Chondrocyte (in vitro differentiated cells): ENCODE data around the gene C1orf198. TPM values are rescaled to one million over a fixed set of nuclear protein-coding genes. Genes with fewer than 3 reads are reported as not detected.

Source experiments
- DNase-seq: peaks from one replicate; pipeline ENCODE4 v3.0.0; 2021; ENCODE audit warnings: mixed read lengths, low spot score
- H3K27ac Mint-ChIP-seq: one replicate; pipeline ENCODE4 v1.8.0; 2021; ENCODE audit warnings: mild to moderate bottlenecking, moderate library complexity, mixed read lengths; ENCODE audit not compliant: unreplicated experiment
- H3K27me3 Mint-ChIP-seq: 2 replicates; pipeline ENCODE4 v1.8.0; 2021; ENCODE audit warnings: low read depth, mixed read lengths
- H3K36me3 Mint-ChIP-seq: 2 replicates; pipeline ENCODE4 v1.8.0; 2021; ENCODE audit warnings: low read depth, mixed read lengths
- H3K4me1 Mint-ChIP-seq: 2 replicates; pipeline ENCODE4 v1.8.0; 2021; ENCODE audit warnings: low read depth, mild to moderate bottlenecking, mixed read lengths
- H3K4me3 Mint-ChIP-seq: one replicate; pipeline ENCODE4 v1.8.0; 2021; ENCODE audit warnings: mild to moderate bottlenecking, moderate library complexity, mixed read lengths; ENCODE audit not compliant: unreplicated experiment
- H3K9me3 Mint-ChIP-seq: 2 replicates; pipeline ENCODE4 v1.8.0; 2021; ENCODE audit warnings: low read depth, mixed read lengths
- CTCF ChIP-seq: fragments of 200-600 bp; sonication (generic); IDR thresholded peaks from 2 replicates; pipeline ENCODE4 v1.5.0; 2021; ENCODE audit warnings: antibody characterized with exemption, mild to moderate bottlenecking, moderate library complexity
- total RNA-seq: library from RNA; stranded (reverse); gene quantifications from 3 replicates; pipeline ENCODE4 v1.2.1, GENCODE V29; 2021

The C1orf198 gene
- total RNA-seq, 1 donor from 2014 or later: 505 TPM

GRCh38 chr1:230814949-230815692 is 53.2 kb downstream of the C1orf198 start:
- no peak for TF ChIP-seq CTCF
- Mint-ChIP-seq H3K9me3 (peaks cover 27% of the 10 kb centered on the region), H3K4me1 (peaks cover 12% of the 10 kb centered on the region), H3K27ac (no peak overlapping the region), H3K36me3 (peaks cover 10% of the 10 kb centered on the region), H3K27me3 (no peaks in the 10 kb centered on the region), H3K4me3 (no peak overlapping the region)
- no peak for DNase-seq

- TF ChIP-seq CTCF: no peak
- no peaks in the 10 kb centered on the region for H3K4me1 Mint-ChIP-seq
- no peak overlapping the region for H3K4me3 Mint-ChIP-seq
- peaks cover 11% of the 10 kb centered on the region for H3K36me3 Mint-ChIP-seq
- H3K9me3 Mint-ChIP-seq: peaks cover 27% of the 10 kb centered on the region
- DNase-seq: no peak
- no peaks in the 10 kb centered on the region for H3K27me3 Mint-ChIP-seq
- H3K27ac Mint-ChIP-seq: no peak overlapping the region
These were observed 55.8 kb downstream of the C1orf198 start for GRCh38 chr1:230812568-230812967.

GRCh38 chr1:230809256-230809990 is 58.9 kb downstream of the C1orf198 start:
- TF ChIP-seq CTCF: no peak
- no peak for DNase-seq
- Mint-ChIP-seq H3K27ac (no peak overlapping the region), H3K4me3 (no peak overlapping the region), H3K9me3 (peaks cover 27% of the 10 kb centered on the region), H3K4me1 (peaks cover 3% of the 10 kb centered on the region), H3K27me3 (no peaks in the 10 kb centered on the region), H3K36me3 (peaks cover 11% of the 10 kb centered on the region)

GRCh38 chr1:230808281-230808872 is 59.9 kb downstream of the C1orf198 start:
- Mint-ChIP-seq H3K36me3 (peaks cover 12% of the 10 kb centered on the region), H3K4me3 (no peak overlapping the region), H3K4me1 (peaks cover 6% of the 10 kb centered on the region), H3K27ac (no peak overlapping the region), H3K9me3 (peaks cover 20% of the 10 kb centered on the region), H3K27me3 (no peaks in the 10 kb centered on the region)
- no peak for TF ChIP-seq CTCF
- no peak for DNase-seq

GRCh38 chr1:230807561-230808280 is 60.6 kb downstream of the C1orf198 start:
- Mint-ChIP-seq H3K9me3 (peaks cover 13% of the 10 kb centered on the region), H3K27me3 (no peaks in the 10 kb centered on the region), H3K27ac (no peak overlapping the region), H3K4me3 (no peak overlapping the region), H3K36me3 (peaks cover 8% of the 10 kb centered on the region), H3K4me1 (peaks cover 6% of the 10 kb centered on the region)
- DNase-seq: no peak
- TF ChIP-seq CTCF: no peak
